Measurements from ENCODE around the gene BMPER. TPM values are rescaled to one million over a fixed set of nuclear protein-coding genes. Genes with fewer than 3 reads are reported as not detected.

Gene BMPER
- polyA plus RNA-seq, 1 of the 3 experiments (the other 2 are of a cell fraction), result 20.0 TPM

DNA sequence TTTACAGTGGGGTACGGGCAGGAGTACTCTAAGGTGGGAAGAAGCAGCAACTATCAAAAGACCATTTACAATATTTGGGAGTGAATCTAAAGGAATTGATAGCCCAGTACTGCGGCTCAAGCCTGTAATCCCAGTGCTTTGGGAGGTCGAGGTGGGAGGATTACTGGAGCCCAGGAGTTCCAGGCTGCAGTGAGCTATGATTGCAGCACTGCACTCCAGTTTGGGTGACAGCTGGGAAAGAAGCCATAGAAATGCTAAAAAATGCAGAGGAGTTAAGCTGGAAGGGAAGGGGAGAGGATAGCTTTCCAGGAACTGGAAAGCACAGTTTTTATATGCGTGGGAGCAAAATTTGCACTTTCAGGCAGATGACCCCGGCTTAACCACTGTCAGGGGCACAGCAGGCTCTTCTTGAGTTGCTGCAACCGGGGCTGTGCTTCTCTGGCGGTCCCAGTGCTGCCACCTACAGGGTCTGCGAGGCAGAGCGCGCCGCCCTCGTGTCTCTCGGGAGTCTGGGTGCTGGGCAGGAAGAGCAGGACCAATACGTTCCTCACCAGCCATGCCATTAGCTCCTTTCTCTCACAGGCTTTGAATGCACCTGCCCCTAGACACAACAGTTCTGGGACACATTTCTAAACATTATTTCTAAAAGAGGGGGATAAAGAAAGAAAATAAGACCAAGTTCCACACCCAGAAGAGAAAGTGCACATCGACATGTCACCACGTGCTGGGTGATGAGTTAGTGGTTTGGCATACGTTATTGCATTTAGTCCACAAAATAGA is 10.1 kb upstream of the BMPER start (continued):
- TF ChIP-seq EZH2phosphoT487 (IDR thresholded peaks at IDR 0.05; ENCODE audit: borderline replicate concordance, low read depth), result no peak
- peak; percentile 48; the same call in 1 of the 2 replicates for TF ChIP-seq RCOR1 (IDR thresholded peaks at IDR 0.05; ENCODE audit: low read length)
- no peak for TF ChIP-seq GABPA (IDR thresholded peaks at IDR 0.05; ENCODE audit: low read depth)
- no peak for TF ChIP-seq MEF2A (IDR thresholded peaks at IDR 0.05; ENCODE audit: borderline replicate concordance, low read depth)
- no peak for TF ChIP-seq NRF1 (IDR thresholded peaks at IDR 0.05; ENCODE audit: low read depth, low read length)
- TF ChIP-seq SMC3 (IDR thresholded peaks at IDR 0.05; ENCODE audit: low read depth, low read length), result peak; percentile 94
- no peak for TF ChIP-seq TAF1 (IDR thresholded peaks at IDR 0.05; ENCODE audit: borderline replicate concordance, low read depth, low read length)
- TF ChIP-seq, protein P1, sequence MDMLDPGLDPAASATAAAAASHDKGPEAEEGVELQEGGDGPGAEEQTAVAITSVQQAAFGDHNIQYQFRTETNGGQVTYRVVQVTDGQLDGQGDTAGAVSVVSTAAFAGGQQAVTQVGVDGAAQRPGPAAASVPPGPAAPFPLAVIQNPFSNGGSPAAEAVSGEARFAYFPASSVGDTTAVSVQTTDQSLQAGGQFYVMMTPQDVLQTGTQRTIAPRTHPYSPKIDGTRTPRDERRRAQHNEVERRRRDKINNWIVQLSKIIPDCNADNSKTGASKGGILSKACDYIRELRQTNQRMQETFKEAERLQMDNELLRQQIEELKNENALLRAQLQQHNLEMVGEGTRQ (IDR thresholded peaks at IDR 0.05; ENCODE audit: borderline replicate concordance, low read depth, low read length), result no peak
- no peak for TF ChIP-seq JUND (IDR thresholded peaks at IDR 0.05)
- no peak for TF ChIP-seq SIN3A (IDR thresholded peaks at IDR 0.05; ENCODE audit: borderline replicate concordance, low read depth, low read length)
- TF ChIP-seq TEAD4 (IDR thresholded peaks at IDR 0.05; ENCODE audit: borderline replicate concordance, insufficient read depth), result no peak
- TF ChIP-seq YY1 (IDR thresholded peaks at IDR 0.05; ENCODE audit: low read depth), result no peak
- TF ChIP-seq, protein P2, sequence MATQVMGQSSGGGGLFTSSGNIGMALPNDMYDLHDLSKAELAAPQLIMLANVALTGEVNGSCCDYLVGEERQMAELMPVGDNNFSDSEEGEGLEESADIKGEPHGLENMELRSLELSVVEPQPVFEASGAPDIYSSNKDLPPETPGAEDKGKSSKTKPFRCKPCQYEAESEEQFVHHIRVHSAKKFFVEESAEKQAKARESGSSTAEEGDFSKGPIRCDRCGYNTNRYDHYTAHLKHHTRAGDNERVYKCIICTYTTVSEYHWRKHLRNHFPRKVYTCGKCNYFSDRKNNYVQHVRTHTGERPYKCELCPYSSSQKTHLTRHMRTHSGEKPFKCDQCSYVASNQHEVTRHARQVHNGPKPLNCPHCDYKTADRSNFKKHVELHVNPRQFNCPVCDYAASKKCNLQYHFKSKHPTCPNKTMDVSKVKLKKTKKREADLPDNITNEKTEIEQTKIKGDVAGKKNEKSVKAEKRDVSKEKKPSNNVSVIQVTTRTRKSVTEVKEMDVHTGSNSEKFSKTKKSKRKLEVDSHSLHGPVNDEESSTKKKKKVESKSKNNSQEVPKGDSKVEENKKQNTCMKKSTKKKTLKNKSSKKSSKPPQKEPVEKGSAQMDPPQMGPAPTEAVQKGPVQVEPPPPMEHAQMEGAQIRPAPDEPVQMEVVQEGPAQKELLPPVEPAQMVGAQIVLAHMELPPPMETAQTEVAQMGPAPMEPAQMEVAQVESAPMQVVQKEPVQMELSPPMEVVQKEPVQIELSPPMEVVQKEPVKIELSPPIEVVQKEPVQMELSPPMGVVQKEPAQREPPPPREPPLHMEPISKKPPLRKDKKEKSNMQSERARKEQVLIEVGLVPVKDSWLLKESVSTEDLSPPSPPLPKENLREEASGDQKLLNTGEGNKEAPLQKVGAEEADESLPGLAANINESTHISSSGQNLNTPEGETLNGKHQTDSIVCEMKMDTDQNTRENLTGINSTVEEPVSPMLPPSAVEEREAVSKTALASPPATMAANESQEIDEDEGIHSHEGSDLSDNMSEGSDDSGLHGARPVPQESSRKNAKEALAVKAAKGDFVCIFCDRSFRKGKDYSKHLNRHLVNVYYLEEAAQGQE (IDR thresholded peaks at IDR 0.05; ENCODE audit: low read depth, low read length), result 0 out of 2 replicates have a peak, but pooled peaks have one; percentile 37

DNA sequence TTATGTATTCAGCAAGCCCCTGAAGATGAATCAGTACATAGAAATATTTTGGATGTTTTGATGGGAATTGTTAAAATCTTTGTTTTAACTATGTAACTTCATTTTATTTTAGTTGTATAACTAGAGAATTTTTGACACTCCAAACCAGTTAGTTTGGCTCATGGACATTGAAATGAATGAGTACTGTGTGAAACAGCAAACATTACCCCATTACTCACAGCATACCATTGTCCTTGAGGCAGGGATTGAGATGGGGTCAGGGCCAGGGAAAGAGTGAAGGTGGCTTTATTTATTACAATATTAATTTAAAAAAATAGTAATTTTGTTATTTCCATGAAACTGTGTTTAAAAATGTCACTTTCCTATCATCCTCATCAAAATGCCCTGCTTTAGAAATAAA is 4.8 kb upstream of the BMPER start:
- Histone ChIP-seq H3K4me2 (no peak overlapping the region), H3K9ac (no peak overlapping the region), H4K20me1 (ENCODE audit: insufficient read depth) (no peaks in the 10 kb centered on the region), H3K27me3 (ENCODE audit: insufficient read depth) (no peaks in the 10 kb centered on the region), H3F3A (replicated peaks; ENCODE audit: insufficient read depth) (peaks cover 9% of the 10 kb centered on the region), H3K4me3 (ENCODE audit: low read depth in 2 of 2, low read length in 1 of 2) (no peak overlapping the region), H3K79me2 (ENCODE audit: insufficient read depth) (no peaks in the 10 kb centered on the region), H2AFZ (ENCODE audit: low read depth) (no peak overlapping the region), H3K9me3 (no peaks in the 10 kb centered on the region), H3K27ac (ENCODE audit: low read depth in 2 of 2, low read length in 1 of 2) (no peak overlapping the region; a peak in 1 of 4 replicates), H3K4me1 (ENCODE audit: control insufficient read depth in 1 of 2, insufficient read depth in 2 of 2, low read depth in 1 of 2, low read length in 1 of 2) (peaks cover 14 to 19% of the 10 kb centered on the region in 2 experiments; a peak in 3 of 4 replicates), H3K9me2 (no peaks in the 10 kb centered on the region), H3K36me3 (replicated peaks in 1 of 2; ENCODE audit: control insufficient read depth in 1 of 2, insufficient read depth in 2 of 2, low read length in 1 of 2) (no peaks in the 10 kb centered on the region)
- DNase-seq, result no peak
- ChIA-PET POLR2A (no interaction called here), CTCF (interaction anchor here (0.9 to 1.1 kb wide), 4 partner anchors 32 to 715 kb away, joined by 3 to 4 read pairs (median 4); no protein-coding TSS in a partner anchor)
- TF ChIP-seq, protein P3, sequence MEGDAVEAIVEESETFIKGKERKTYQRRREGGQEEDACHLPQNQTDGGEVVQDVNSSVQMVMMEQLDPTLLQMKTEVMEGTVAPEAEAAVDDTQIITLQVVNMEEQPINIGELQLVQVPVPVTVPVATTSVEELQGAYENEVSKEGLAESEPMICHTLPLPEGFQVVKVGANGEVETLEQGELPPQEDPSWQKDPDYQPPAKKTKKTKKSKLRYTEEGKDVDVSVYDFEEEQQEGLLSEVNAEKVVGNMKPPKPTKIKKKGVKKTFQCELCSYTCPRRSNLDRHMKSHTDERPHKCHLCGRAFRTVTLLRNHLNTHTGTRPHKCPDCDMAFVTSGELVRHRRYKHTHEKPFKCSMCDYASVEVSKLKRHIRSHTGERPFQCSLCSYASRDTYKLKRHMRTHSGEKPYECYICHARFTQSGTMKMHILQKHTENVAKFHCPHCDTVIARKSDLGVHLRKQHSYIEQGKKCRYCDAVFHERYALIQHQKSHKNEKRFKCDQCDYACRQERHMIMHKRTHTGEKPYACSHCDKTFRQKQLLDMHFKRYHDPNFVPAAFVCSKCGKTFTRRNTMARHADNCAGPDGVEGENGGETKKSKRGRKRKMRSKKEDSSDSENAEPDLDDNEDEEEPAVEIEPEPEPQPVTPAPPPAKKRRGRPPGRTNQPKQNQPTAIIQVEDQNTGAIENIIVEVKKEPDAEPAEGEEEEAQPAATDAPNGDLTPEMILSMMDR (IDR thresholded peaks at IDR 0.05), result no peak
- TF ChIP-seq FOSL2 (IDR thresholded peaks at IDR 0.05; ENCODE audit: borderline replicate concordance, low read depth) (no peak), RCOR1 (IDR thresholded peaks at IDR 0.05; ENCODE audit: low read length) (no peak), JUND (IDR thresholded peaks at IDR 0.05) (no peak), RXRA (IDR thresholded peaks at IDR 0.05; ENCODE audit: borderline replicate concordance, low read depth) (no peak), MEF2A (IDR thresholded peaks at IDR 0.05; ENCODE audit: borderline replicate concordance, low read depth) (no peak), GATA2 (CRISPR knock-in tag; IDR thresholded peaks at IDR 0.05) (no peak), GABPA (IDR thresholded peaks at IDR 0.05; ENCODE audit: low read depth) (no peak), TAF1 (IDR thresholded peaks at IDR 0.05; ENCODE audit: borderline replicate concordance, low read depth, low read length) (no peak)
- TF ChIP-seq, protein P4, sequence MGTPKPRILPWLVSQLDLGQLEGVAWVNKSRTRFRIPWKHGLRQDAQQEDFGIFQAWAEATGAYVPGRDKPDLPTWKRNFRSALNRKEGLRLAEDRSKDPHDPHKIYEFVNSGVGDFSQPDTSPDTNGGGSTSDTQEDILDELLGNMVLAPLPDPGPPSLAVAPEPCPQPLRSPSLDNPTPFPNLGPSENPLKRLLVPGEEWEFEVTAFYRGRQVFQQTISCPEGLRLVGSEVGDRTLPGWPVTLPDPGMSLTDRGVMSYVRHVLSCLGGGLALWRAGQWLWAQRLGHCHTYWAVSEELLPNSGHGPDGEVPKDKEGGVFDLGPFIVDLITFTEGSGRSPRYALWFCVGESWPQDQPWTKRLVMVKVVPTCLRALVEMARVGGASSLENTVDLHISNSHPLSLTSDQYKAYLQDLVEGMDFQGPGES (IDR thresholded peaks at IDR 0.05; ENCODE audit: low read depth, low read length), result no peak
- TF ChIP-seq, protein P5, sequence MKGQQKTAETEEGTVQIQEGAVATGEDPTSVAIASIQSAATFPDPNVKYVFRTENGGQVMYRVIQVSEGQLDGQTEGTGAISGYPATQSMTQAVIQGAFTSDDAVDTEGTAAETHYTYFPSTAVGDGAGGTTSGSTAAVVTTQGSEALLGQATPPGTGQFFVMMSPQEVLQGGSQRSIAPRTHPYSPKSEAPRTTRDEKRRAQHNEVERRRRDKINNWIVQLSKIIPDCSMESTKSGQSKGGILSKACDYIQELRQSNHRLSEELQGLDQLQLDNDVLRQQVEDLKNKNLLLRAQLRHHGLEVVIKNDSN (IDR thresholded peaks at IDR 0.05; ENCODE audit: borderline replicate concordance, low read depth), result no peak
